Activated CD8-positive, alpha-beta T cell treated with anti-CD3 and anti-CD28 coated beads for 36 hours (primary cell): Measurements from ENCODE around the gene HS3ST3A1. TPM values are rescaled to one million over a fixed set of nuclear protein-coding genes. Genes with fewer than 3 reads are reported as not detected.

ENCODE experiments used
- ATAC-seq: fragments of 200-7000 bp; cut with Tn5 transposase; one replicate; pipeline ENCODE4 v1.10.0; 2021; ENCODE audit warnings: mild to moderate bottlenecking, moderate library complexity
- CTCF ChIA-PET: fragments of 350-600 bp; sonication (Branson Sonifier 250); formaldehyde crosslinking; loops from one replicate; lab custom pipeline; 2021; ENCODE audit warnings: antibody characterized with exemption; lab: Charles Lee
- POLR2A ChIA-PET: fragments of 350-600 bp; sonication (Branson Sonifier 250); formaldehyde crosslinking; loops from one replicate; lab custom pipeline; 2021; ENCODE audit warnings: antibody characterized with exemption; lab: Charles Lee
- DNase-seq: peaks from one replicate; pipeline ENCODE4 v3.0.0-alpha.2; 2020
- H3K27ac Mint-ChIP-seq: one replicate; pipeline ENCODE4 v1.8.0; 2021; ENCODE audit warnings: mild to moderate bottlenecking, mixed read lengths
- H3K27me3 Mint-ChIP-seq: one replicate; pipeline ENCODE4 v1.8.0; 2021; ENCODE audit warnings: mixed read lengths
- H3K36me3 Mint-ChIP-seq: one replicate; pipeline ENCODE4 v1.8.0; 2021; ENCODE audit warnings: low read depth, mixed read lengths
- H3K4me1 Mint-ChIP-seq: one replicate; pipeline ENCODE4 v1.8.0; 2021; ENCODE audit warnings: low read depth, mixed read lengths
- H3K4me3 Mint-ChIP-seq: one replicate; pipeline ENCODE4 v1.8.0; 2021; ENCODE audit warnings: mild to moderate bottlenecking, moderate library complexity, mixed read lengths
- H3K9me3 Mint-ChIP-seq: one replicate; pipeline ENCODE4 v1.8.0; 2021; ENCODE audit warnings: mixed read lengths
- CTCF ChIP-seq: fragments of 200-600 bp; IDR thresholded peaks from one replicate; pipeline ENCODE4 v1.8.0; 2022; ENCODE audit warnings: antibody characterized with exemption, mild to moderate bottlenecking
- intact Hi-C: fragments of 100-400 bp; cut with micrococcal nuclease; formaldehyde crosslinking; loops from one replicate; pipeline ENCODE4 v1.10.0; 2022
- total RNA-seq, 2 experiments: library from RNA; stranded (reverse); gene quantifications; one replicate each; pipeline ENCODE4 v1.2.3, GENCODE V29; 2021

The HS3ST3A1 gene
- total RNA-seq, 2 experiments from 2014 or later = 0.11 TPM; not detected in 1

- TF ChIP-seq CTCF = no peak
- Mint-ChIP-seq H3K27ac (no peak overlapping the region), H3K4me3 (no peak overlapping the region), H3K27me3 (no peaks in the 10 kb centered on the region), H3K36me3 (no peaks in the 10 kb centered on the region), H3K9me3 (no peaks in the 10 kb centered on the region), H3K4me1 (peaks cover 3% of the 10 kb centered on the region)
- ATAC-seq = no peak
- intact Hi-C loops = no loop called here
- CTCF ChIA-PET = no interaction called here
- DNase-seq = no peak
- POLR2A ChIA-PET = no interaction called here
Observed at GRCh38 chr17:13562271-13562800, 39.4 kb downstream of the HS3ST3A1 start.

GRCh38 chr17:13561606-13562270, 40.0 kb downstream of the HS3ST3A1 start:
- CTCF ChIA-PET = no interaction called here
- Mint-ChIP-seq H3K36me3 (no peaks in the 10 kb centered on the region), H3K27ac (no peak overlapping the region), H3K4me3 (no peak overlapping the region), H3K9me3 (no peaks in the 10 kb centered on the region), H3K27me3 (no peaks in the 10 kb centered on the region), H3K4me1 (peaks cover 3% of the 10 kb centered on the region)
- intact Hi-C loops = no loop called here
- no peak for DNase-seq
- no peak for ATAC-seq
- POLR2A ChIA-PET = no interaction called here
- TF ChIP-seq CTCF = no peak

- no peak for DNase-seq
- Mint-ChIP-seq H3K4me1 (no peaks in the 10 kb centered on the region), H3K9me3 (no peaks in the 10 kb centered on the region), H3K36me3 (no peaks in the 10 kb centered on the region), H3K27ac (no peak overlapping the region), H3K4me3 (no peak overlapping the region), H3K27me3 (no peaks in the 10 kb centered on the region)
- no peak for ATAC-seq
- POLR2A ChIA-PET = no interaction called here
- no peak for TF ChIP-seq CTCF
- CTCF ChIA-PET = no interaction called here
- intact Hi-C loops = no loop called here
Observed at GRCh38 chr17:13560935-13561334, 40.8 kb downstream of the HS3ST3A1 start.

GRCh38 chr17:13558588-13558987, 43.1 kb downstream of the HS3ST3A1 start:
- intact Hi-C loops = no loop called here
- TF ChIP-seq CTCF = no peak
- no peaks in the 10 kb centered on the region for H3K36me3 Mint-ChIP-seq
- no peak for ATAC-seq
- peaks cover 4% of the 10 kb centered on the region for H3K27me3 Mint-ChIP-seq
- DNase-seq = no peak
- CTCF ChIA-PET = no interaction called here
- H3K27ac Mint-ChIP-seq = no peak overlapping the region
- H3K4me1 Mint-ChIP-seq = no peaks in the 10 kb centered on the region
- POLR2A ChIA-PET = no interaction called here
- no peak overlapping the region for H3K4me3 Mint-ChIP-seq
- H3K9me3 Mint-ChIP-seq = no peaks in the 10 kb centered on the region

GRCh38 chr17:13557077-13557476, 44.7 kb downstream of the HS3ST3A1 start:
- ATAC-seq = no peak
- Mint-ChIP-seq H3K27me3 (peaks cover 4% of the 10 kb centered on the region), H3K4me3 (no peak overlapping the region), H3K27ac (no peak overlapping the region), H3K36me3 (no peaks in the 10 kb centered on the region), H3K4me1 (no peaks in the 10 kb centered on the region), H3K9me3 (no peaks in the 10 kb centered on the region)
- intact Hi-C loops = no loop called here
- ChIA-PET POLR2A (no interaction called here), CTCF (no interaction called here)
- no peak for TF ChIP-seq CTCF
- DNase-seq = no peak
